RWPE2 (cell line): ENCODE results near the gene TBC1D4.

Source experiments
- ATAC-seq: fragments of 200-7000 bp; cut with Tn5 transposase; 3 replicates; pipeline ENCODE4 v1.9.1; 2021; ENCODE audit warnings: low read depth
- DNase-seq: peaks from one replicate; pipeline ENCODE4 v3.0.0-alpha.2; 2020; ENCODE audit warnings: low spot score
- H3K27ac ChIP-seq: fragments of 450-650 bp; 2 replicates; pipeline ENCODE4 v1.5.1; 2017; ENCODE audit warnings: mild to moderate bottlenecking; ENCODE audit not compliant: poor library complexity, severe bottlenecking
- H3K27me3 ChIP-seq: fragments of 250-450 bp; sonication (Bioruptor Pico); 2 replicates; pipeline ENCODE4 v1.5.1; 2021; ENCODE audit warnings: mild to moderate bottlenecking, moderate library complexity; ENCODE audit not compliant: insufficient read depth, poor library complexity, severe bottlenecking
- H3K36me3 ChIP-seq: fragments of 250-450 bp; sonication (Bioruptor Pico); 2 replicates; pipeline ENCODE4 v1.5.1; 2020; ENCODE audit warnings: low read depth, mild to moderate bottlenecking, moderate library complexity
- H3K4me1 ChIP-seq: fragments of 250-450 bp; sonication (Bioruptor Pico); 2 replicates; pipeline ENCODE4 v1.5.1; 2021; ENCODE audit warnings: mild to moderate bottlenecking, moderate library complexity; ENCODE audit not compliant: insufficient read depth, poor library complexity, severe bottlenecking
- H3K4me3 ChIP-seq: fragments of 250-450 bp; sonication (Bioruptor Pico); 2 replicates; pipeline ENCODE4 v1.5.1; 2021; ENCODE audit warnings: mild to moderate bottlenecking, moderate library complexity; ENCODE audit not compliant: severe bottlenecking
- H3K9me3 ChIP-seq: fragments of 250-450 bp; sonication (Bioruptor Pico); 2 replicates; pipeline ENCODE4 v1.5.1; 2021; ENCODE audit warnings: mild to moderate bottlenecking, moderate library complexity; ENCODE audit not compliant: severe bottlenecking
- TF ChIP-seq, protein P1 (sequence below): fragments of 450-650 bp; IDR thresholded peaks from one replicate; pipeline ENCODE4 v1.5.1; 2017; ENCODE audit warnings: mild to moderate bottlenecking, moderate library complexity; ENCODE audit not compliant: poor library complexity, severe bottlenecking

Gene TBC1D4

DNA sequence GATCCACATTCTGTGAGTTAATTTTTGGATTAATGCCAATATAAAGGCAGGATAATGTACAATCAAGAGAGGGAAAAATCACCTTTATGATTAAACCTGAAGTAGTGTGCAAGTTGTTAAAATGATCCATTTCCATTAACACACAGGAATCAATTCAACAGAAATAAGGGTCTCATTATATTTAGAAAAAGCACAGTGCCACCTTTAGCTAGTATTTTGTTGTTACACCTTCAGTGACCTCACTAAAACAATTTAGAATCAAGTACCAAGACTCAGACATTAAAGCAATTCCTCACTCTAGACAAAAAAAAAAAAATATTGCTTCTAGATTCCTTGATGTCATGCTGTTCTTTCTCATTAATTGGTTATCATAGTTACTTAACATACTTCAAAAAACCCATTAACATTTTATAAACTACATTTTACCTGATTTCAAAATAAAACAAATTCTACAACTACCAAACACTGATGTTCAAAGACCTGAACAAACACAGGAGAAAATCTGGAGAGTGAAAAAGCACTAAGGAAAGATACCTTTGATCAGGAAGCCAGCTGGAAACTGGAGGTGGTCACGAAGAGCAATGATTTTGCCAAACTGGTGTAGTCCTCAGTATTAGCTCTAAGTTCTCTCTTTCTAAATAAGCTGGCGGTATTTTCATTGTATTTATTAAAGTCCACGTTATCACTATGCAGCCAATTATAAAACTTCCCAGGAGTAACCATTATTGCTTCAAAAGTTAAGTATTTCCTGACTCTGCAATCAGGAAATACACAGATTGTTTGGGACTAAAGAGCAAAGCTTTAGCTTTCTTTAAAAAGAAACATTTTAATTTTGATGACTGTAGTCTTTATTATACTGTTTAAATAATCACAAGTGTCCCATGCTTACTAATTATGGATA is 115.3 kb downstream of the TBC1D4 start:
- no peaks in the 10 kb centered on the region for H3K27me3 ChIP-seq
- TF ChIP-seq, protein P1, sequence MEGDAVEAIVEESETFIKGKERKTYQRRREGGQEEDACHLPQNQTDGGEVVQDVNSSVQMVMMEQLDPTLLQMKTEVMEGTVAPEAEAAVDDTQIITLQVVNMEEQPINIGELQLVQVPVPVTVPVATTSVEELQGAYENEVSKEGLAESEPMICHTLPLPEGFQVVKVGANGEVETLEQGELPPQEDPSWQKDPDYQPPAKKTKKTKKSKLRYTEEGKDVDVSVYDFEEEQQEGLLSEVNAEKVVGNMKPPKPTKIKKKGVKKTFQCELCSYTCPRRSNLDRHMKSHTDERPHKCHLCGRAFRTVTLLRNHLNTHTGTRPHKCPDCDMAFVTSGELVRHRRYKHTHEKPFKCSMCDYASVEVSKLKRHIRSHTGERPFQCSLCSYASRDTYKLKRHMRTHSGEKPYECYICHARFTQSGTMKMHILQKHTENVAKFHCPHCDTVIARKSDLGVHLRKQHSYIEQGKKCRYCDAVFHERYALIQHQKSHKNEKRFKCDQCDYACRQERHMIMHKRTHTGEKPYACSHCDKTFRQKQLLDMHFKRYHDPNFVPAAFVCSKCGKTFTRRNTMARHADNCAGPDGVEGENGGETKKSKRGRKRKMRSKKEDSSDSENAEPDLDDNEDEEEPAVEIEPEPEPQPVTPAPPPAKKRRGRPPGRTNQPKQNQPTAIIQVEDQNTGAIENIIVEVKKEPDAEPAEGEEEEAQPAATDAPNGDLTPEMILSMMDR, result no peak
- peak overlapping the region; percentile 50 for H3K27ac ChIP-seq
- DNase-seq (no peak), ATAC-seq (no peak)
- no peaks in the 10 kb centered on the region for H3K36me3 ChIP-seq
- H3K4me1 ChIP-seq, result peaks cover 39% of the 10 kb centered on the region
- no peak overlapping the region for H3K4me3 ChIP-seq
- no peaks in the 10 kb centered on the region for H3K9me3 ChIP-seq

DNA sequence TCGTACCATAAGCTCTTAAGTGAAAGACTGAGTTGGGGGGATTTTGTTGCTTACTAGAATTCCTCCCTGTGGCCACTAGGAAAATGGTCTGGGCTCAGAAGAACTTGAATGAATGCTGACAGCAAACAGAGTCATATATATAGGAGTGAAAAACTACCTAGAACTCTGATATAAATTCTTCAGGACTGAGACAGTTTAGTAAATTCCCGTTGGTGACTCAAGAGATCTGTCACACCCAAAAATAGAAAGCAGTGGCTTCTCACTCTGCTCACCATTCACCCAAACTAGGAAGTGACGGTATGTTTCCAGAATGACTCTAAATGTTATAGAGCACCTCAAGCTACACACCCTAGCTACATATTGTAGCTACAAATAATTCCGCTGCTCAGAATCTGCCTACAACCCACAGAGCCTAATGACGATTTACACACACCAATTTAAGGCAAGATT is 116.2 kb downstream of the TBC1D4 start:
- peak; percentile 87 for ATAC-seq
- Histone ChIP-seq H3K36me3 (no peaks in the 10 kb centered on the region), H3K27me3 (no peaks in the 10 kb centered on the region), H3K27ac (peak overlapping the region; percentile 50), H3K4me1 (peaks cover 39% of the 10 kb centered on the region), H3K9me3 (no peaks in the 10 kb centered on the region), H3K4me3 (no peak overlapping the region)
- no peak for DNase-seq
- TF ChIP-seq, protein P1, result peak; percentile 4

DNA sequence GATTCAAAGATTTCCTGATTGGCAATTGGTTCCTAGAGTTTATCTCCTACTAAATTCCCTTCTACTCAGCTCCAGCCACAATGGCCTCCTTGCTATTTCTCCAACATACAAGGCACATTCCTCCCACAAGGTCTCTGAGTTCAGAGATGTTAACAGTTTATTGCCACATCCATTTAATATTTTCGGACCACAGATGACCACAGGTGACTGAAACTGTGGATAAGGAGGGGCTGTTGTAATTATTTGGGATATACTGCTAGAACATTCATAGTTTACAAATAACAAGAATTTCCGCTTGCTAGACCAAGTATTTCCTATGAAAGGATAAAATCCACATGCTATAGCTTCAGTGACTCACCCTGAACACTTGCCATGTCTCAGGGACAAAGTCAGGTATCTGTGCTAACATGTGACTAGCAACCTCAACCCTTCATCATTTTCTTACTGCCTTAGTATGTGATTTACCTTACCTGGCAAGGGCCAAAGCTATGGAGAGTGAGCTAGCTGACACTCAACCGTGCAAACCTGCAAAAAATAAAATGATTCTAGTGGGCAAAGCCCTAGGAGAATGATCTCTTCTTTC is 117.7 kb downstream of the TBC1D4 start:
- Histone ChIP-seq H3K9me3 (no peaks in the 10 kb centered on the region), H3K27ac (no peak overlapping the region), H3K4me1 (peaks cover 45% of the 10 kb centered on the region), H3K4me3 (no peak overlapping the region), H3K36me3 (no peaks in the 10 kb centered on the region), H3K27me3 (no peaks in the 10 kb centered on the region)
- DNase-seq, result no peak
- no peak for ATAC-seq
- TF ChIP-seq, protein P1, result no peak

DNA sequence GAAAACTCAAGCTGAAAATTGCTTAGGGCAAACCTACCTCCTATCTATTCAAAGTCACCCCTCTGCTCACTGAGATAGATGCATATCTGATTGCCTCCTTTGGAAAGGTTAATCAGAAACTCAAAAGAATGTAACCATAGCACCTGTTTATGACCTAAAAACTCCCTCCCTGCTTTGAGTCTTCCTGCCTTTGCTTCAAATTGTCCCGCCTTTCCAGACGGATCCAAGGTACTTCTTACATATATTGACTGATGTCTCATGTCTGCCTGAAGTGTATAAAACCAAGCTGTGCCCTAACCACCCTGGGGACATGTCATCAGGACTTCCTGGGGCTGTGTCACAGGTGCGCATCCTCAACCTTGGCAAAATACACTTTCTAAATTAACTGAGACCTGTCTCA is 118.6 kb downstream of the TBC1D4 start:
- Histone ChIP-seq H3K4me1 (peaks cover 48% of the 10 kb centered on the region), H3K4me3 (no peak overlapping the region), H3K36me3 (no peaks in the 10 kb centered on the region), H3K27me3 (no peaks in the 10 kb centered on the region), H3K9me3 (no peaks in the 10 kb centered on the region), H3K27ac (no peak overlapping the region)
- ATAC-seq, result no peak
- TF ChIP-seq, protein P1, result no peak
- DNase-seq, result no peak
